ENCODE data around the gene OR56A4. TPM values are rescaled to one million over a fixed set of nuclear protein-coding genes. Genes with fewer than 3 reads are reported as not detected.
"Not testable (repeated sequence)": the region's sequence is repeated elsewhere in the genome, so short reads cannot be mapped to it uniquely, and the experiment has no call there.

Gene OR56A4
- total RNA-seq, 2 experiments from 2014 or later: not detected

- ChIA-PET CTCF (no interaction called here), POLR2A (no interaction called here)
- H3K36me3 Mint-ChIP-seq (ENCODE audit: low read depth): no peaks in the 10 kb centered on the region
- no peaks in the 10 kb centered on the region for H3K4me1 Mint-ChIP-seq
- H3K27me3 Mint-ChIP-seq: peaks cover 6% of the 10 kb centered on the region
- H3K27ac Mint-ChIP-seq: no peak overlapping the region
- no peak overlapping the region for H3K4me3 Mint-ChIP-seq
- no peak for DNase-seq
- no peaks in the 10 kb centered on the region for H3K9me3 Mint-ChIP-seq
These were observed 14.0 kb downstream of the OR56A4 start for GRCh38 chr11:5992604-5993251.

- Mint-ChIP-seq H3K4me3 (no peak overlapping the region), H3K36me3 (ENCODE audit: low read depth) (no peaks in the 10 kb centered on the region), H3K4me1 (no peaks in the 10 kb centered on the region), H3K27me3 (peaks cover 8% of the 10 kb centered on the region), H3K9me3 (no peaks in the 10 kb centered on the region), H3K27ac (no peak overlapping the region)
- CTCF ChIA-PET: no interaction called here
- POLR2A ChIA-PET: no interaction called here
- no peak for DNase-seq
These were observed 14.6 kb downstream of the OR56A4 start for GRCh38 chr11:5992150-5992549.

GRCh38 chr11:5989203-5989602 lies 17.5 kb downstream of the OR56A4 start:
- Mint-ChIP-seq H3K4me3 (no peak overlapping the region), H3K27ac (no peak overlapping the region), H3K36me3 (ENCODE audit: low read depth) (no peaks in the 10 kb centered on the region), H3K27me3 (peaks cover 9% of the 10 kb centered on the region), H3K4me1 (no peaks in the 10 kb centered on the region), H3K9me3 (no peaks in the 10 kb centered on the region)
- ChIA-PET CTCF (no interaction called here), POLR2A (no interaction called here)
- no peak for DNase-seq

- Mint-ChIP-seq H3K9me3 (no peaks in the 10 kb centered on the region), H3K27me3 (peaks cover 12% of the 10 kb centered on the region), H3K27ac (no peak within 1 kb of the TSS), H3K4me1 (no peaks in the 10 kb centered on the region), H3K4me3 (no peak within 1 kb of the TSS), H3K36me3 (ENCODE audit: low read depth) (no peaks in the 10 kb centered on the region)
- ChIA-PET POLR2A (no interaction called here), CTCF (no interaction called here)
- no peak for DNase-seq
These were observed 19.9 kb downstream of the OR56A4 start, which contains the start of gene OR52L1 for GRCh38 chr11:5986885-5987284. Gene OR52L1 (minus strand): TSS chr11:5986985. CDS start chr11:5986930, 55 bp downstream.

GRCh38 chr11:5983443-5983842 lies 23.3 kb downstream of the OR56A4 start:
- no peak for DNase-seq

GRCh38 chr11:5973530-5973929 lies 33.2 kb downstream of the OR56A4 start:
- no peaks in the 10 kb centered on the region for H3K9me3 Mint-ChIP-seq
- ChIA-PET CTCF (interaction anchor here (0.8 kb wide), 1 partner anchor 15 kb away, joined by 3 read pairs; no protein-coding TSS in a partner anchor), POLR2A (no interaction called here)
- no peak for DNase-seq
- H3K4me3 Mint-ChIP-seq: no peak overlapping the region
- no peaks in the 10 kb centered on the region for H3K36me3 Mint-ChIP-seq (ENCODE audit: low read depth)
- H3K27ac Mint-ChIP-seq: no peak overlapping the region
- H3K4me1 Mint-ChIP-seq: no peaks in the 10 kb centered on the region
- peaks cover 12% of the 10 kb centered on the region for H3K27me3 Mint-ChIP-seq

More at GRCh38 chr11:5983443-5983842, 23.3 kb downstream of the OR56A4 start:
- no peak overlapping the region for H3K4me3 Mint-ChIP-seq
- H3K36me3 Mint-ChIP-seq (ENCODE audit: low read depth): no peaks in the 10 kb centered on the region
- H3K27me3 Mint-ChIP-seq: peaks cover 8% of the 10 kb centered on the region
- ChIA-PET CTCF (no interaction called here), POLR2A (interaction anchor here (0.6 kb wide), 1 partner anchor 28 kb away, joined by 4 read pairs; no protein-coding TSS in a partner anchor)
- H3K4me1 Mint-ChIP-seq: no peaks in the 10 kb centered on the region
- no peaks in the 10 kb centered on the region for H3K9me3 Mint-ChIP-seq
- no peak overlapping the region for H3K27ac Mint-ChIP-seq

GRCh38 chr11:5968394-5968793 lies 38.4 kb downstream of the OR56A4 start, which contains the start of gene OR56A5:
Gene OR56A5 (minus strand): TSS chr11:5968494. CDS start chr11:5968494, 0 bp downstream.
- Mint-ChIP-seq H3K4me1 (no peaks in the 10 kb centered on the region), H3K4me3 (no peak within 1 kb of the TSS), H3K27ac (no peak within 1 kb of the TSS), H3K27me3 (peaks cover 12% of the 10 kb centered on the region), H3K36me3 (ENCODE audit: low read depth) (no peaks in the 10 kb centered on the region), H3K9me3 (peaks cover 4% of the 10 kb centered on the region)
- ChIA-PET CTCF (no interaction called here), POLR2A (no interaction called here)
- no peak for DNase-seq

GRCh38 chr11:5967708-5968107 lies 39.0 kb downstream of the OR56A4 start:
- CTCF ChIA-PET: no interaction called here
- no peak for DNase-seq
- H3K9me3 Mint-ChIP-seq: peaks cover 6% of the 10 kb centered on the region
- H3K27me3 Mint-ChIP-seq: peaks cover 12% of the 10 kb centered on the region
- no peak overlapping the region for H3K4me3 Mint-ChIP-seq
- H3K36me3 Mint-ChIP-seq (ENCODE audit: low read depth): no peaks in the 10 kb centered on the region
- H3K27ac Mint-ChIP-seq: no peak overlapping the region
- POLR2A ChIA-PET: no interaction called here
- H3K4me1 Mint-ChIP-seq: no peaks in the 10 kb centered on the region

GRCh38 chr11:5966958-5967357 lies 39.8 kb downstream of the OR56A4 start:
- POLR2A ChIA-PET: no interaction called here
- CTCF ChIA-PET: no interaction called here
- no peak overlapping the region for H3K27ac Mint-ChIP-seq
- H3K27me3 Mint-ChIP-seq: peaks cover 12% of the 10 kb centered on the region
- H3K4me3 Mint-ChIP-seq: no peak overlapping the region
- DNase-seq: no peak
- H3K9me3 Mint-ChIP-seq: peaks cover 9% of the 10 kb centered on the region
- H3K4me1 Mint-ChIP-seq: no peaks in the 10 kb centered on the region
- H3K36me3 Mint-ChIP-seq (ENCODE audit: low read depth): no peaks in the 10 kb centered on the region

GRCh38 chr11:5960704-5961320 lies 45.9 kb downstream of the OR56A4 start:
- DNase-seq; H3K27ac Mint-ChIP-seq; POLR2A ChIA-PET; H3K27me3 Mint-ChIP-seq; H3K9me3 Mint-ChIP-seq; H3K36me3 Mint-ChIP-seq (ENCODE audit: low read depth); CTCF ChIA-PET; H3K4me1 Mint-ChIP-seq; H3K4me3 Mint-ChIP-seq: not testable (repeated sequence)

GRCh38 chr11:5955586-5955985 lies 51.2 kb downstream of the OR56A4 start:
- Mint-ChIP-seq H3K36me3 (ENCODE audit: low read depth) (no peaks in the 10 kb centered on the region), H3K9me3 (no peaks in the 10 kb centered on the region), H3K27me3 (peaks cover 8% of the 10 kb centered on the region), H3K27ac (no peak overlapping the region), H3K4me3 (no peak overlapping the region), H3K4me1 (no peaks in the 10 kb centered on the region)
- DNase-seq: no peak
- CTCF ChIA-PET: no interaction called here
- POLR2A ChIA-PET: no interaction called here

Measured in activated CD4-positive, alpha-beta T cell treated with anti-CD3 and anti-CD28 coated beads, Interleukin-2, amount 10 ng/mL, durations not matched to agents 7 days and 5 days (primary cell).